ENCODE measurements around the gene SLBP. TPM values are rescaled to one million over a fixed set of nuclear protein-coding genes. Genes with fewer than 3 reads are reported as not detected.
"Not testable (repeated sequence)": the region's sequence is repeated elsewhere in the genome, so short reads cannot be mapped to it uniquely, and the experiment has no call there.

SLBP gene
- total RNA-seq, 1 donor from 2014 or later: 51.0 TPM

DNA sequence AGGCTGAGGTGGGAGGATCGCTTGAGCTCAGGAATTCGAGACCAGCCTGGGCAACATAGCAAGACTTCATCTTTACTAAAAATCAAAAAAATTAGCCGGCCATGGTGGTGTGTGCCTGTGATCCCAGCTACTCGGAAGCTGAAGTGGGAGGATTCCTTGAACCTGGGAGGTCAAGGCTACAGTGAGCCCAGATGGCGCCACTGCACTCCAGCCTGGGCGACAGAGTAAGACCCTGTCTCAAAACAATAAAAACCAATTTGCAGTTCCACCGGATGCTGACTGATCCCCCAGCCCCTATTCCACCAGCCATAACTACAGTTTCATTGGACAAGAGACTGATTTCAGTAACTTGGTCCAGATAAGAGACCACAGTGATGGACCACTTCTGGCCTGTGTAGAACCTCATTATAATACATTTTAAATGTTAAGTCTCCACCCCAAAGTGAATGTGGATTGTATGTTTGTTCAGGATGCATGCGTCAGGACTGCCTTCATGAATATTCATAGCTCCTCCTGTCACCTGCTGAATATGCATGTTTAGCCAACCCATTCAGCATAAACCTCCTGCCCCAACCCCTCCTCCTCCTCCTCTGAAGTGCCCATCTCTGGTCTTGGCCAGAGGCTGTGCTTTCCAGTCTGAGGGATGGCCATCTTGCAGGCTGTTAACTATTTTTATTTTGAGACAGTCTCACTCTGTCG is 2.3 kb upstream of the SLBP start:
- no peak for FAIRE-seq
- no peak for DNase-seq (ENCODE audit: low spot score in 2 of 2)

DNA sequence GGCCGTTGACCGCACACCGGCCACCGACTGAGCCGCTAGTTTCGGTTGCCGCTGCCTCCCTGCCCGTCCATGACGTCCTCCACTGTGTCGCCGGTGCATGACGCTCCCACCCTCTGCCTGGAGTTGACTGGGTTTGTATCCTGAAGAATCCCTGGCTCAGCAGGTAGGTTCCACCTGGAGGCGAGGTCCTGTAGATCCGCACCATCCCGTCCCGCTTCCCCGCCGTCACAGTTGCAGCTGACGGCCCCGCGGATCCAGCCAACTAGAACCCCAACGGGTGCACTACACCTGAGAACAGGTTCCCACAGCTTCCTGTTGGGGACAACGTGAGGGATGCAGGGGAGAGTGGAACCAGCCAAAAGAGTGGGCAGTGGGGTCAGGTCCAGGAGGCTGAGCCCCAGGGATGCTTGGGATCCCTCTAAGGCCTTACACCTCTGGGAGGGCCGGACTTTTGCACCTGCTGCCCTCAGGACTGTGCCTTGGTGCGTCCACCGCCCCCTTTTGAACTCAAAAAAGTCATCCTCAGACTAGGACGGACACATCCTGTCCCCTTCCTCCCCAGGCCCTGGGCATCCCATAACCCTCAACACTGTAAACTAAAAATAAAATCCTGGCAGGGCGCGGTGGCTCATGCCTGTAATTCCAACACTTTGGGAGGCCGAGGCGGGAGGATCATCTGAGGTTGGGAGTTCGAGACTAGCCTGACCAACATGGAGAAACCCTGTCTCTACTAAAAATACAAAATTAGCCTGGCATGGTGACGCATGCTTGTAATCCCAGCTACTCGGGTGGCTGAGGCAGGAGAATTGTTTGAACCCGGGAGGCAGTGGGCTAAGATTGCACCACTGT is 1.1 kb upstream of the SLBP start:
- no peak for DNase-seq (ENCODE audit: low spot score in 2 of 2)
- no peak for FAIRE-seq

DNA sequence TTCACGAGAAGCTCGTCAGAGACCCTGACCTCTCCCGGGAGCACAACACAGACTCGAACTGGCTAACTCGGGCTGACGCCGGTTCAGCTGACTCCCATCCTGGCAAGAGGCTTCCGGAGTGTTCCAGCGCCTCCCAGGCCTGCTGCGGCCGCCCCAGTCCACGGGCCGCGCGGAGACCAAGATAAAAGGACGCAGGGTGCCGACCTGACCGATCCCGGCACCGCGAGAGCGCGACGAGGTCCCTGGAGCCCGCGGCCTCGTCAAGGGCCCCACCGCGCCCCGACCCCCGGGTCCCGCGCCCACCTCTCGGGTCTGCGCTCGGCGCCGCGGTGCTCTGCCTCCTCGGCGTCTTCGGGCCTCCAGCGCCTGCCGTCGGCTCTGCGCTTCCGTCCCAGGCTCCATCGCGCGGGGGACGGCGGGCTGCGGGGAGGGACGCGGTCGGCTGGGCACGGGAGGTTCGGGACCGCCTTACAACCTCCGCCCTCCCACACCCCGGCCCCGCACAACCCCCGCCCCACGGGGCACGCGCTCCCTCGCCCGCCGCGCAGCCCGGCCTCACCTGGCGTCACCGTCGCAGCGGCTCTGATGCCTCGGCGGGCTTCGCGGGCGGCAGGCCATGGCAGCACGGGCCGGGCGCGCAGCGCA is 426 bp downstream of the SLBP start:
- FAIRE-seq: no peak
- peak; percentile 59 to 69 for DNase-seq (ENCODE audit: low spot score in 2 of 2)

DNA sequence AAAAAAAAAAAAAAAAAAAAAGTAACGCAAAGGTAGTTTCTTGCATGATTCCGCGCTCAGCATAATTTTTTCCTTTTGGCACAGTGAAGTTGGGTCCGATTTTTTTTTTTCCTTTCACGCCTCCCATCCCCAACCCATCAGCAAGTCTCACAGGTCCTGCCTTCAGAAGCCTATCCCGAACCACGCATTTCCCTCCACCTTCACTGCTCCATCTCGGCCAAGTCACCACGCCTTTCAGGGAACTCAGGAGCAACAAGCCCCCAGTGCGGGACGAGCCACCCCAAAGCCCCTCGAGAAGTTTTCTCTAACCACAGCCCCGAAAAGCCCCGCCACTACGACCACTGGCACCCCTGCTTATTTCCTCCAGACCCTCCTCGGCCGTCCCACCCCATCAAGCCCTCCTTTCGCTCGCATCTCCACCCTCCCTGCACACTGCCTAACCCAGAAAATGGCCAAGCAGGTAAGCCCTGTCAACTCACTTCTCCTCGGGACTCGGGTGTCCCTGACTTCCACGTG is 1.0 kb downstream of the SLBP start:
- DNase-seq (ENCODE audit: low spot score in 2 of 2) (no peak), FAIRE-seq (no peak)

DNA sequence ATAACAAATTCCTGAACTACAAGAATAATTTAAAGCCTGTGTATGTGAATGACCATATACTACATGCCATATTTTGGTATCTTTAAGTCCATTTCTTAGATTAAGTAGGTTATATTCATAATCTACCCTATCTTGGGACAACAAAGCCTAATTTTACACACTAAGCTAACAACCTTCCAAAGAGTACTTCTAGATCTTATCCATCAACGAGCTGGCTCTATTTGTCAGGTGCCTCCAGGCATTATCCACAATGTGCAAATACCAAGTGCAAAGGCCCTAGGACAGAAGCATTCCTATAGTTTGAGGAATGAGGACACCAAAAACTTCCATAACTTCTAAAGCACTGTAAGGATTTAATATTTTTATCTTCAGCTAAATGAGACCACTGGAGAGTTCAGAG is 3.5 kb downstream of the SLBP start:
- DNase-seq (ENCODE audit: low spot score in 2 of 2): no peak
- no peak for FAIRE-seq

DNA sequence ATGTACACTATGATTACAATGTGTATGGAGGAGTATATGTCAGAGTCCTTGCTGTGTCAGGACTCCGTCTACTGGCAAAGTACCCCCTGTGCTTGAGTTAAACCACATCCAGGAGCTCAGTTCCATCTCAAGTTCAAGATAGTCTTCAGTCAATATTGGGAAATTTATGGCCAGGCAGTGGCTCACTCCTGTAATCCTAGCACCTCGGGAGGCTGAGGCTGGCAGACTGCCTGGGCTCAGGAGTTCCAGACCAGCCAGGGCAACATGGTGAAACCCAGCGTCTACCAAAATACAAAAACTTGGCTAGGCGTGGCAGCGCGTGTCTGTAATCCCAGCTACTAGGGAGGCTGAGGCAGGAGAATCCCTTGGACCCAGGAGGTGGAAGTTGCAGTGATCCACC is 5.8 kb downstream of the SLBP start:
- no peak for DNase-seq (ENCODE audit: low spot score in 2 of 2)
- FAIRE-seq: no peak

DNA sequence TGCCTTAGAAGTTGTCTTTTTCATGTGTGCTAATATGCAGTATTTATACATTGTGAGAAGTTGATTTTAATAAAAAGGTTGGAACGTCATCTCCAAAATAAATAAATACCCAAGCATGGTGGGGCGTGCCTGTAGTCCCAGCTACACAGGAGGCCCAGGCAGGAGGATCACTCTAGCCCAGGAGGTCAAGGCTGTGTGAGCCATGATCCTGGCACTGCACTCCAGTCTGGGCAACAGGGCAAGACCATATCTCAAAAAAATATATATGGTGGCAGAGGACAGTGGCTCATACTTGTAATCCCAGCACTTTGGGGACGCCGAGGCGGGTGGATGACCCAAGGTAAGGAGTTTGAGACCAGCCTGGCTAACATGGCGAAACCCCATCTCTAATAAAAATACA is 6.4 kb downstream of the SLBP start:
- FAIRE-seq (no peak), DNase-seq (ENCODE audit: low spot score in 2 of 2) (no peak)

DNA sequence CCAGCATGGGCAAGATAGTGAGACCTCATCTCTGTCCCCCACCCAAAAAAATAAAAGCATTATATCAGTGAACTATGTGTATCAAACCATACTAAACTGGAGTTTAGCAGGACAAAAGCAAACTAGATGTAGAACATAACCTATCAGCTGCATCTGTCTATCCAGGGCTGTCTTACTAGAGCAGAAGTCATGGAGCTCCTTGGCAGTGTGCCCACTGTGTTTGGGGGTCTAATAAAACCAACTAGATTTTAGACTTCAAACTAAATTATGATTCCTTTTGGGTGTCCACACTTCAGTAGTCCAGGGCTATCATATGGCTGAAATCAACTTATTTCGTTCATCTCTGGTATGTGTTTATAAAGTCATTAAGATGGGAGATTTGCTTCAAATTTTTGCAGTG is 8.3 kb downstream of the SLBP start:
- DNase-seq (ENCODE audit: low spot score in 2 of 2): no peak
- no peak for FAIRE-seq

DNA sequence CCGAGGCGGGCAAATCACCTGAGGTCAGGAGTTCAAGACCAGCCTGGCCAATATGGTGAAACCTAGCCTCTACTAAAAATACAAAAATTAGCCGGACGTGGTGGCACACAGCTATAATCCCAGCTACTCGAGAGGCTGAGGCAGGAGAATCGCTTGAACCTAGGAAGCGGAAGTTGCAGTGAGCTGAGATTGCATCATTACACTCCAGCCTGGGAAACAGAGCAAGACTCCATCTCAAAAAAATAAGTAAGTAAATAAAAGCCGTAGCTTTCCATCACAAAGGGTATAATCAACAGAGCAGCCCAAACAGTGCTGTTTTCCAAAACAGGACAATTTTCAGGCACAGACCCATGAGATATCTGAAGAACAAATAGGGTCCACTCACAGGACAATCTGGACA is 10.4 kb downstream of the SLBP start:
- not testable (repeated sequence) for DNase-seq (ENCODE audit: low spot score in 2 of 2); FAIRE-seq

DNA sequence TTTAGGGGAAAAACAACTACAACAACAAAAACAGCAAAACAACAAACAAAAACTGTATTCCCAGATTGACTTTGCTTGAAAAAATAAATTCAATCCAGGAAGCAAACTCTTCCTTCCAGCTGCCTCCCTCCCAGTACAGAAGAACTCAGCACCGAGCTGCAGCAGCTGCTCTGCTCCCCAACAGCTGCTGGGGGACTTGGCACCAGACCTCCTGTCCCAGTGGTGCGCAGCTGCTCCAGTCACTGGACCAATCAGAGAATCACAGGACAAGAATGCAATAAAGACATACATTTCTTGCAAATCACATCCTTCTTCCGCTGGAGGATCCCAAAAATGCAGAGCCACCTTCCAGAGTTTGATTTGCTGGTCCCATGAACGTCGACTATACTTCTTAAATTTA is 16.2 kb downstream of the SLBP start:
- FAIRE-seq: no peak
- no peak for DNase-seq (ENCODE audit: low spot score in 2 of 2)

DNA sequence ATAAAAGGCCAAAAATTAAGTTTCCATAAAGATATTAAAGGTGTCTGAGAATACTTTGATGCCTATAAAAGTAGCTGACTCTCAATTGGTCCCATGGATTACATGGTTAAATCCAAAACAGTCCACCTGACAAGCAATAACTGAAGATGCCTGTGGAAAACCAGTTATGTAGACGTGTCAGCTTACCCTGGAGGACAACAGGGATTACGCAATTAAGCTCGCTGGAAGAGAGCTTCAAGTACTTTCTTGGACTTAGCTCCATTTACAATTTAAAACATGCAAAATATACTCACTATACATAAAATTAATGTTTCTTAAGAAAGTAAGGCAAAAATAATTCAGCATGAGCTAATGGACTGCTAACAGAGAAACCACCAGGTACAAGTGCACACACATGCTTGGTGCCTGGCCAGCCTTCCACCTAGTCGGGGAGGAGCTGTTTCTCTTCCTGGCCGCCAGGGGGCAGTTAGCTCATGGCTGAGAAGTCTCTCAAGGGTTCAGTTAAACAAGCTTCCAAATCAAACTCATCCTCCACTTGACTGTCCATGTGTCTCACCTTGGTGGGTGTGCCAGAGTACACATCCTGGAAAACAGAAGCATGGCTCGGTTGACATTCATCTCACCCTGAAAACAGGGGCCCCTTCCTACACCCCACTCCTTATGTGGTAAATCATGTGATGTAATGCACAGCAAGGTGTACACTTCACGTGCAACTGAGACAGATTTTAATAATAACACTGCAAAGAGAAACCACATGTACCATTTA is 18.8 kb downstream of the SLBP start:
- FAIRE-seq (no peak), DNase-seq (ENCODE audit: low spot score in 2 of 2) (peak in 1 of 2 donors; percentile 60)

DNA sequence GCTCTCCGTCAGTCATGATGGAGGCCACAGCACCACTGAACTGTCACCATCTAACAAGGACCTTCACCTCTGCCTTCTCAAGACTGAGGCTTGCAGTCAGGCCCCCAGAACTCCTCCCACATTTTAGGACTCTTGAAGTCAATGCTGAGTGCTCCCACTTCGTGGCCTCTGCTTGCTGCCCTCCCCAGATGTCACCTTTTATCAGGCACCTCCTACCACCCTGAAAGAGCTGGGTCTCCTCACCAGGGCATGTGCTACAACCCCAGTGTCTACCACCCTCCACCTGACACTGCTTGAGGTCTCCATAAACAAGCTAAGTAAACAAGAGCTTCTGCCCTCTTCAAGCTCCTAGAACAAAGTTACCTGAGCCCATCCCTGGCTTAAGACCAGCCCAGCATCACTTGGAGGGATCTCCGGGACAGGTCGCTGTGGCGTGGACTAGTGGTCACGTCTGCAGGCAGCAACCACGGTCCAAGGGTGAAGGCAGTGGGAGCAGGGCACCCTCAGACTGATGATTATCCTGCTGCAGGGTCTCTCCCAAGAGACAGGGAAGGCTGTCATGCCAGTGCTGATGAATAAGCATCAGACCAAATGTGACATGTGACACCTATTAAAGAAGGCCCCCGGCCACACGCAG is 20.3 kb downstream of the SLBP start:
- no peak for DNase-seq (ENCODE audit: low spot score in 2 of 2)
- no peak for FAIRE-seq

DNA sequence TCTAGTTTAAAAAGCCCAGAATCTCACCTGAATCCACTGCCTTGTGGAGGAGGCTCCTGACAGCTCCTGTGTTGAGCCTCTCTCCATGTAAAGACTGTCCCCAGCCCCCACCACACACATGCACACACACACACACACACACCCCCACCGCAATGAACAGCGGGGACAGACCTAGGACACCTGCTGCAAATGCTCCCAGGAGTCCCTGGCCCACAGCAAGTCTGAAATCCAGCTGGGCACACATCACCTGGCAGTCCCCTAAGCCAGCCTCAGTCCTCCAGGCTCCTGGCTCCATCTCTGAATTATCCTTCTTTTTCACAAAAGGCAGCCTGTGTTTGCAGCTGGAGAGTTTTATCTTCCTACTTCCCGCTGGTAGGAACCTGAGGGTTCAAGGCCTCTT is 21.4 kb downstream of the SLBP start:
- no peak for FAIRE-seq
- no peak for DNase-seq (ENCODE audit: low spot score in 2 of 2)

DNA sequence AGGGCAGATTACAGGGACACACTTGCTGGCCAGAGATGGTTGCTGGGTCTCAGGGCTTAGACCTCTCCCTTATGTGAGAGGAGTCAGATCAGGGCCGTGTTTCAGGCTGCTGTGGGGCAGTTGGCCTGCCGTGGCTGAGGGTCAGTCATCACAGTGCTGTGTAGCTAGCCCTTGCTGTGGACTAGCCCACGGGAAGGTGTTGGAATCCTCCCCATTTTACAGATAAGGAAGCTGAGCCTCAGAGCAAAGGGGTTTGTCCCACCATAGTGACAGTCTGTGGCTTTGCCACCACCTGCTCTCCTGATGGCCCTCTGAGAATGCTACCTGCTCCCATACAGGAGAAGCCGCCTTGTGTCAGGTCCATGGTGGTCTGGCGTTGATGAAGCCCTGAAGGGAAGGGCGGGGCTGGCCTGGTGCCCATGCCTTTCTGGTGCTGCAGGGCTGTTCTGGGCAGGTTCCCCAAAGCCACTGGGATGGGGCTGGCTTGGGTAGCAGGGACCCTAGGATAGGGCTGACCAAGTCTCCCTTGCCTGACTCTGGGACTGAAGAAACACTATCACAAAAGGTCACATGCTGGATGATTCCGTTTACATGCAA is 25.6 kb downstream of the SLBP start:
- FAIRE-seq: no peak
- no peak for DNase-seq (ENCODE audit: low spot score in 2 of 2)

DNA sequence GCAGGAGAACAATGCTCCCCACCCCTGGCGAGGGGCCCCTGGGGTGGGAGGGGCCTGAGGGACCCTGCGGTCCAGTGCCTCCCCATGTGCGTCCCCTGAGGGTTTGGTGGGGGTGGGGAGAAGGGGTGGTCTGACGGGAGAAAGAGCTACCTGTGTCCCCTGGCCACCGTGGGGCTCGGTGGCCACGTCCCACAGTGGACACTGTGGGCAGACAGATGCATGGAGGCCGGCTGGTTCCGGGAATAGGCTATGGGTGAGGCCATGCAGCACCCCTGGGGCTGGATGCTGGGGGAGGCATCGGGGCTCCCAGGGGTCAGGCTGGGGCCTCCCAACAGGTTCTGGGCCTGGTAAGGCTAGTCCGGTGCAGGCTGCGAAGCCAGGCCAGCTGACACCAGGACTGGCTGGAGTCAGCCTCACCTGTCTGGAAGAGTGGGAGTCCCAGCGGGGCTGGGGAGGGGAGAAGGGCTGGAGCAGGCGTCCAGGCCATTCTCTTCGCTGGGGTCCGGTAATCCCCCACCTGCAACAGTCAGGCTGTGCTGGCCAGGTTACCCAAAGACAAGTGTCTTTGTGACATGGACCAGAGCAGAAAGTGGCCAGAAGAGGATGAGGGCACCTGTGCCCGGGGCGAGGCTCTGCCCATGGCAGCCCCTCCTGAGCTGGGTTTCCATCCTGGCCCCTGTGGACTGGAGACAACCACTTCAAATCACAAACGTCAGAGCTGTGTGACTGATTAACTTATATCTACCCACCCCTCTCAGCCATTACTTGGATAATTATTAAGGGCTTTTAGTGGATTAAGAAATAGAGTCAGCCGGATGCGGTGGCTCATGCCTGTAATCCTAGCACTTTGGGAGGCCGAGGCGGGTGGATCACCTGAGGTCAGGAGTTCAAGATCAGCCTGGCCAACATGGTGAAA is 26.6 kb downstream of the SLBP start:
- FAIRE-seq (no peak), DNase-seq (ENCODE audit: low spot score in 2 of 2) (no peak)

DNA sequence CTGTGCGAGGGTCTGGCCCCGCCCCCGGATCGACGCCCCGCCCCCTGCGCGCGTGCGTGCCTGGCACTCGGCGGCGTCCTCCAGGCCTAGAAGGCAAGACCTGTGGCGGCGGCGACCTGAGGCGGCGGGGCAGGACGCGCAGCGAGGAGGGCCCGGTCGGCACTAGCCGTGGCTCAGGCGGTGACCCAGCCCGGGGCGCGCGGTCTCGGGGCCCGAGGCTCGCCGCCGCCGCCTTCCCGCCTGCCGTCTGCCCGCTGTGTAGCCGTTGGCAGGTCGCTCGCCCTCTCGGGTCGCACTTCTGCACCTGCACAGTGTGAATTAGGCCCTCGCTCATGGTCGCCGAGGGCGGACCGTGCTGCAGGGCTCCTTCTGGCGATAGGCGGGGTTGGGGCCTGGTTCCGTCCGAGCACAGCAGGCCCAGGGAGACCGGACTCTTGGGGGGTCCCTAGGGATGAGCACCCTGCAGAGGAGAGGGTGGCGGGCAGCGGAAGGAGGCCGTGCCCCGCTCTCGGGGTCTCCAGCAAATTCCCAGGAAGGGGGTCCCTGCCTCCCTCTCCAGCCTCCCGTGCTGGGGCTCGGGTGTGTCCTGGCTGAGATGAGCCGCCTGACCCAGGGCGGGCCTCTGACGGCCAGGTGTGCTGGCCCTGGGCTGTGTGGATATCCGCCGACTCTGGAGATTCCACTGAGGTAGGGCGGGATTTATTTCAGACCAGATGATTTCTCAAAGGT is 27.4 kb downstream of the SLBP start:
- no peak for FAIRE-seq

DNA sequence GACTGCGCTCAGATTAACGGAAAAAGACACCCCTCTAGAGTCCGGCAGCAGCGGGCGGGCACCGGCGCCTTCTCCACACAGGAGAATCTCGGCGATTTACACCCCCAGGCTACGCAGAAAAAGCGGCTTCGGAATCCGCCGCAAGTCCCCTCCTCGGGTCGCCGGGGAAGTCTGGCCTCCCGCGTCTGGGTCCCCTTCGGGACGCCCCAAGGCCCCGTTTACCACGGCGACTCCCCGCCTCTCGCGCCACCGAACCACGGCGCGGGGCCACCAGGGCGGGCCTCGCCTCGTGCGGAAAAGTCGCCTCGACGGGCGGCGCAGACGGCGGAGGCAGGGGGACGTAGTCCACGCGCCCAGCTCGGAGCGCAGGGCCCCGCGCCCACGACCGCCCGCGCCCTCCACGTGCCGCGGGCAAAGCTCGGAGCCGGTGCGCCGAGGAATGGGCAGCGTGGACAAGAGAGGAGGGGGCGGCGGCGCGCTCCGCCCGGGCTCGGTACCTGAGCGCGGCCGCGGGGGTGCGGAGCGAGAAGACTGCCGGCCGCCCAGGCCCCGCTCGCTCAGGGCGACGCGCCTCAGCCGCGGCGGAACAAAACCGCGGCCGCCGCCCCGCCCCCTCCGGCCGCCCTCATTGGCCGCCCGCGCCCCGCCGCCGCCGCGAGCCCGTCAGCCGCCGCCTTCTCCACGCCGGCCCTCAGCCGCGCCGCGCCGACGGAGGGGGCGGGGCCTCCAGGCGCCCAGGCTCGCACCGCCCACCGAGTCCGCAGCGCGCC is 28.2 kb downstream of the SLBP start, which contains the start of gene FAM53A:
TSS of gene FAM53A (minus strand) at position 578 of the 770 bp plus-strand sequence. CDS start 15,572 bp downstream, outside the sequence.
- DNase-seq (ENCODE audit: low spot score in 2 of 2) (peak; percentile 94 to 97), FAIRE-seq (no peak)

More for the DNA sequence above, 27.4 kb downstream of the SLBP start:
- DNase-seq (ENCODE audit: low spot score in 2 of 2): no peak
